HG02970 (cell line): Measurements from ENCODE around the gene LDB2.

ENCODE experiments used
- ATAC-seq: cut with Tn5 transposase; IDR thresholded peaks from one replicate; pipeline ENCODE4 v1.9.1; 2021; ENCODE audit warnings: mild to moderate bottlenecking, moderate library complexity, moderate number of reproducible peaks; ENCODE audit not compliant: unreplicated experiment, low FRiP score

The LDB2 gene

GRCh38 chr4:16887887-16888286, 10.6 kb downstream of the LDB2 start:
- no peak for ATAC-seq

GRCh38 chr4:16884673-16885460, 13.6 kb downstream of the LDB2 start:
- ATAC-seq, result no peak

GRCh38 chr4:16883806-16884205, 14.6 kb downstream of the LDB2 start:
- ATAC-seq, result no peak

GRCh38 chr4:16881151-16881884, 17.1 kb downstream of the LDB2 start:
- no peak for ATAC-seq

- no peak for ATAC-seq
Measured at GRCh38 chr4:16875487-16875886, 23.0 kb downstream of the LDB2 start.

- ATAC-seq, result no peak
Measured at GRCh38 chr4:16869594-16870245, 28.7 kb downstream of the LDB2 start.

- no peak for ATAC-seq
Measured at GRCh38 chr4:16868674-16869073, 29.8 kb downstream of the LDB2 start.

GRCh38 chr4:16867827-16868226, 30.6 kb downstream of the LDB2 start:
- ATAC-seq, result no peak

GRCh38 chr4:16866974-16867373, 31.5 kb downstream of the LDB2 start:
- ATAC-seq, result no peak

- no peak for ATAC-seq
Measured at GRCh38 chr4:16865897-16866283, 32.6 kb downstream of the LDB2 start.

GRCh38 chr4:16865209-16865896, 33.1 kb downstream of the LDB2 start:
- no peak for ATAC-seq

- ATAC-seq, result no peak
Measured at GRCh38 chr4:16864199-16864598, 34.2 kb downstream of the LDB2 start.

- ATAC-seq, result no peak
Measured at GRCh38 chr4:16862697-16863096, 35.7 kb downstream of the LDB2 start.

- ATAC-seq, result no peak
Measured at GRCh38 chr4:16860516-16860915, 37.9 kb downstream of the LDB2 start.

- ATAC-seq, result no peak
Measured at GRCh38 chr4:16859031-16859430, 39.4 kb downstream of the LDB2 start.

GRCh38 chr4:16858275-16858752, 40.1 kb downstream of the LDB2 start:
- no peak for ATAC-seq

- no peak for ATAC-seq
Measured at GRCh38 chr4:16857425-16857824, 41.0 kb downstream of the LDB2 start.

GRCh38 chr4:16853640-16854039, 44.8 kb downstream of the LDB2 start:
- no peak for ATAC-seq

GRCh38 chr4:16852644-16853043, 45.8 kb downstream of the LDB2 start:
- no peak for ATAC-seq

GRCh38 chr4:16852228-16852627, 46.2 kb downstream of the LDB2 start:
- ATAC-seq, result no peak
